OCI-LY1 (cell line): ENCODE data around the gene MAST4.

Source experiments
- H2AFZ ChIP-seq: fragments of 200-600 bp; sonication (generic), shearing (Covaris generic); 2 replicates; pipeline ENCODE4 v1.6.0; 2014; ENCODE audit warnings: antibody characterized with exemption, mild to moderate bottlenecking, low read length
- H3F3A ChIP-seq: fragments of 200-600 bp; sonication (generic), shearing (Covaris generic); 2 replicates; pipeline ENCODE4 v1.6.0; 2014; ENCODE audit warnings: mild to moderate bottlenecking, antibody characterized with exemption, low read length, moderate library complexity; ENCODE audit not compliant: insufficient read depth
- H3K27ac ChIP-seq: fragments of 200-600 bp; sonication (generic); 2 replicates; pipeline ENCODE4 v1.5.1; 2014; ENCODE audit warnings: low read length, mixed run types, mild to moderate bottlenecking, low read depth; ENCODE audit not compliant: poor library complexity, severe bottlenecking
- H3K27me3 ChIP-seq: fragments of 200-600 bp; sonication (generic); 2 replicates; pipeline ENCODE4 v1.6.0; 2014; ENCODE audit warnings: antibody characterized with exemption, mild to moderate bottlenecking, low read length, moderate library complexity; ENCODE audit not compliant: insufficient read depth
- H3K36me3 ChIP-seq: fragments of 200-600 bp; sonication (generic); 2 replicates; pipeline ENCODE4 v1.6.1; 2014; ENCODE audit warnings: mild to moderate bottlenecking, antibody characterized with exemption, low read length, moderate library complexity, mixed read lengths; ENCODE audit not compliant: insufficient read depth
- H3K4me1 ChIP-seq: fragments of 200-600 bp; sonication (generic); 2 replicates; pipeline ENCODE4 v1.5.1; 2014; ENCODE audit warnings: mild to moderate bottlenecking, low read length, moderate library complexity; ENCODE audit not compliant: insufficient read depth, severe bottlenecking
- H3K4me2 ChIP-seq: fragments of 200-600 bp; sonication (generic), shearing (Covaris generic); 2 replicates; pipeline ENCODE4 v1.6.1; 2014; ENCODE audit warnings: low read length
- H3K4me3 ChIP-seq: fragments of 200-600 bp; sonication (generic); 2 replicates; pipeline ENCODE4 v1.5.1; 2014; ENCODE audit warnings: low read length, low read depth, mild to moderate bottlenecking, mixed read lengths; ENCODE audit not compliant: poor library complexity, severe bottlenecking
- H3K79me2 ChIP-seq: fragments of 200-600 bp; shearing (Covaris generic); 2 replicates; pipeline ENCODE4 v1.6.1; 2016; ENCODE audit warnings: mixed run types, low read length, mixed read lengths; ENCODE audit not compliant: insufficient read depth
- H3K9ac ChIP-seq: fragments of 200-600 bp; sonication (generic), shearing (Covaris generic); 2 replicates; pipeline ENCODE4 v1.6.1; 2014; ENCODE audit warnings: mild to moderate bottlenecking, low read length, mixed read lengths
- H3K9me2 ChIP-seq: fragments of 200-600 bp; sonication (generic), shearing (Covaris generic); 2 replicates; pipeline ENCODE4 v1.6.1; 2014; ENCODE audit warnings: low read depth, mild to moderate bottlenecking, low read length, mixed read lengths
- H3K9me3 ChIP-seq: fragments of 200-600 bp; shearing (Covaris generic); 2 replicates; pipeline ENCODE4 v1.6.1; 2014; ENCODE audit warnings: low read length, mixed read lengths
- H4K20me1 ChIP-seq: fragments of 200-600 bp; sonication (generic), shearing (Covaris generic); 2 replicates; pipeline ENCODE4 v1.6.0; 2016; ENCODE audit warnings: mild to moderate bottlenecking, low read length; ENCODE audit not compliant: insufficient read depth
- CTCF ChIP-seq: fragments of 200-600 bp; sonication (generic), shearing (Covaris generic); IDR thresholded peaks from 2 replicates; pipeline ENCODE4 v1.5.1; 2017; ENCODE audit warnings: mild to moderate bottlenecking, antibody characterized with exemption, low read length, moderate library complexity, mixed read lengths
- EZH2 ChIP-seq: fragments of 200-600 bp; sonication (generic), shearing (Covaris generic); IDR thresholded peaks from 2 replicates; pipeline ENCODE4 v1.8.0; 2017; ENCODE audit warnings: borderline replicate concordance, mixed run types, mild to moderate bottlenecking, antibody characterized with exemption, low read length, moderate library complexity, mixed read lengths

The MAST4 gene

DNA sequence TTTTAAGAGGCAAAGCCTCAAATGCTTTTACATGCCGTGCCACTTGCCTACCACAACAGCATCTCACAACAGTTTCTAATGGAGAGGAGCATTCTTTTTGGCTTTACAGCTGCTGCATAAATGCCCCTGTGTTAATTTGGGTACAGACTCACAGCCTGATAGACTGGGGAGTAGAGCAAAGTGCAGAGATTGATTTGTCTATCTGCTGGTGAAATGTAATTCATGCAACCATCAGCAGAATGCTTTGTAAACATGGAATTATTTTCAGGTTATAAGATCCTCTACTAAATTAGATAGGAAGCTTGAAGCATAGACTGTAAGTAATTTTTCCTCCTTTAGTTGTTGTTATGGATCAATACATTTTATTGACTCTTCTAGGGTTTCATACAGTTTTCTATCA lies 430.1 kb downstream of the MAST4 start:
- no peak overlapping the region for H3K9ac ChIP-seq
- no peaks in the 10 kb centered on the region for H3F3A ChIP-seq
- H3K79me2 ChIP-seq = no peaks in the 10 kb centered on the region
- H3K9me2 ChIP-seq = no peaks in the 10 kb centered on the region
- H3K27ac ChIP-seq = no peak overlapping the region
- H3K36me3 ChIP-seq = no peaks in the 10 kb centered on the region
- no peaks in the 10 kb centered on the region for H3K27me3 ChIP-seq
- H2AFZ ChIP-seq = no peak overlapping the region
- no peak overlapping the region for H3K4me2 ChIP-seq
- no peaks in the 10 kb centered on the region for H3K4me1 ChIP-seq
- H3K9me3 ChIP-seq = no peaks in the 10 kb centered on the region
- TF ChIP-seq CTCF = no peak
- no peak for TF ChIP-seq EZH2
- no peak overlapping the region for H3K4me3 ChIP-seq
- H4K20me1 ChIP-seq = no peaks in the 10 kb centered on the region

DNA sequence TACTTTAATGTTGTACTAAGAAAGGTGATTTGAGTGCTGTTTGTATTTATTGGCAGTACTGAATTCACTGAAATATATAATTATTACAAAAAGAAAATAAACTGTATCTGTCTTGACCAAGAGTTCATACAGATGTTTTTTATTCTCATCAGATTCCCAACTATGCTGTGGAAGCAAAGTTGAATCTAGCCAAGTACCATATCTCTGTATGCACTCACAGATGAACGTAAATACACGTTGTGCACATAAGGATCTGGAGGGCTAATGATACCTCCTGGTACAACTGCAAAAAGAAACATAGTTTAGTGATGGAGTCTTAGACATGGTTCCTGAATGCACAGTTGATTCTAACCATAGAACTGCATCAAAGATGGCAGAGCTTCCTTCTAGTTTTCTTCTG lies 431.0 kb downstream of the MAST4 start:
- Histone ChIP-seq H3K27me3 (no peaks in the 10 kb centered on the region), H3K9ac (no peak overlapping the region), H3K9me3 (no peaks in the 10 kb centered on the region), H3K4me1 (no peaks in the 10 kb centered on the region), H3K27ac (no peak overlapping the region), H3K4me2 (no peak overlapping the region), H4K20me1 (no peaks in the 10 kb centered on the region), H3K36me3 (no peaks in the 10 kb centered on the region), H3F3A (no peaks in the 10 kb centered on the region), H3K79me2 (no peaks in the 10 kb centered on the region), H2AFZ (no peak overlapping the region), H3K4me3 (no peak overlapping the region), H3K9me2 (no peaks in the 10 kb centered on the region)
- no peak for TF ChIP-seq CTCF
- no peak for TF ChIP-seq EZH2

DNA sequence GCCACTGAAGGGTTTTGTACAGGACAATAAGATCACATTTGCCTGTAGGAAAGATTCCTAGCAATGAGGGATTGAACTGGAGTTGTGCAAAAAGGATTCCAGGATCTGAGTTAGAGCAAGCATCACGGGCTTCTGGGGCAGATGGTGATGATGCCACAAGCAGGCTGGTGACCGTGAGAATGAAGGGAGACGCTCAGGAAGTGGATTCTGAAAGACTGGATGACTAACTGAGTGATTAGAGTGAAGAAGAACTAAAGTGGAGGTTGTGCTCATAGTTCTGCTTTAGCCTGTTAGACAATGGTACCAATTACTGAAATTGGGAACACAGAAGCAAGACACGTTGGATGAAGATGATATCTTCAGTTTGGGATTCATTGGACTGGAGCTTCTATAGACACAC lies 432.2 kb downstream of the MAST4 start:
- H3K9me2 ChIP-seq = no peaks in the 10 kb centered on the region
- no peak overlapping the region for H3K27ac ChIP-seq
- no peaks in the 10 kb centered on the region for H4K20me1 ChIP-seq
- no peaks in the 10 kb centered on the region for H3K36me3 ChIP-seq
- H3K4me3 ChIP-seq = no peak overlapping the region
- no peaks in the 10 kb centered on the region for H3K4me1 ChIP-seq
- H3K4me2 ChIP-seq = no peak overlapping the region
- no peak overlapping the region for H3K9ac ChIP-seq
- H3K79me2 ChIP-seq = no peaks in the 10 kb centered on the region
- no peak overlapping the region for H2AFZ ChIP-seq
- H3K27me3 ChIP-seq = no peaks in the 10 kb centered on the region
- H3K9me3 ChIP-seq = no peaks in the 10 kb centered on the region
- no peaks in the 10 kb centered on the region for H3F3A ChIP-seq
- TF ChIP-seq EZH2 (no peak), CTCF (no peak)
